ENCODE measurements around the gene TLE5.
"Not testable (repeated sequence)": the region's sequence is repeated elsewhere in the genome, so short reads cannot be mapped to it uniquely, and the experiment has no call there.

The TLE5 gene

GRCh38 chr19:3041761-3042620, 20.3 kb downstream of the TLE5 start:
- DNase-seq = no peak

- no peak for DNase-seq
Measured at GRCh38 chr19:3041327-3041726, 21.0 kb downstream of the TLE5 start.

GRCh38 chr19:3039641-3040077, 22.6 kb downstream of the TLE5 start:
- DNase-seq = no peak

- no peak for DNase-seq
Measured at GRCh38 chr19:3039125-3039524, 23.2 kb downstream of the TLE5 start.

- DNase-seq = no peak
Measured at GRCh38 chr19:3038214-3038613, 24.1 kb downstream of the TLE5 start.

GRCh38 chr19:3036977-3037544, 25.2 kb downstream of the TLE5 start:
- not testable (repeated sequence) for DNase-seq

- peak; percentile 33 to 56 for DNase-seq
Measured at GRCh38 chr19:3036119-3036976, 25.9 kb downstream of the TLE5 start.

GRCh38 chr19:3035542-3036118, 26.7 kb downstream of the TLE5 start:
- peak; percentile 89 to 92 for DNase-seq

- no peak for DNase-seq
Measured at GRCh38 chr19:3034656-3035541, 27.4 kb downstream of the TLE5 start.

- no peak for DNase-seq
Measured at GRCh38 chr19:3034406-3034655, 28.0 kb downstream of the TLE5 start.

GRCh38 chr19:3033595-3034405, 28.5 kb downstream of the TLE5 start:
- DNase-seq = no peak

GRCh38 chr19:3031607-3031867, 30.8 kb downstream of the TLE5 start:
- DNase-seq = no peak

GRCh38 chr19:3029065-3029923, 33.0 kb downstream of the TLE5 start, which contains the start of gene TLE2:
TSS of gene TLE2 (minus strand) at chr19:3029280. CDS start at chr19:3028904, 376 bp downstream.
- no peak for DNase-seq

- DNase-seq = no peak
Measured at GRCh38 chr19:3028305-3029064, 33.8 kb downstream of the TLE5 start.

GRCh38 chr19:3027981-3028304, 34.4 kb downstream of the TLE5 start:
- no peak for DNase-seq

- DNase-seq = no peak
Measured at GRCh38 chr19:3027292-3027691, 35.0 kb downstream of the TLE5 start.

GRCh38 chr19:3026768-3027167, 35.5 kb downstream of the TLE5 start:
- no peak for DNase-seq

- no peak for DNase-seq
Measured at GRCh38 chr19:3025549-3025886, 36.8 kb downstream of the TLE5 start.

GRCh38 chr19:3024870-3025548, 37.3 kb downstream of the TLE5 start:
- no peak for DNase-seq

- DNase-seq = no peak
Measured at GRCh38 chr19:3024509-3024869, 37.8 kb downstream of the TLE5 start.
